ENCODE data around the gene SPAG16.

The SPAG16 gene

DNA sequence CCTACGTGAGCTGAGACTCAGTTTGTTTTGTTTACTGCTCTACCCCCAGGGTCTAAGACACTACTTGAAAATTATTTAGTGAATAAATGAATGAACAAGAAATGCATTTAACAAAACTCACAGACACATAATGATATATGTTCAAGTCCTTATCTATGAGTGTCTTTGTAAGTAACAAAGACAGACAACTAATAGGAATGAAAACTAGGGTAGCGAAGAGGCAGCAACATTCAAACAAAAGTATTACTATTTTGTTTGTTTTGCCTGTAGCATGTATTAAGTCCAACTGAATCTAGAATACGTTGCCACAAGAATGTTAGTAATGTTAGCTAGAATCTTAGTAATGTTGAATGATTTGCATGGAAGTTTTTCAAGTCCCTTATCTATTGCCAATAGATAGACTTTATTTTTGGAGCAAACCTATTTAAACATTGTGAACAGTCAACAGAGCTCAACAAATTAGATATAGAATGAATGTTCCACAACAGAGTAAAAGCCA, 981.8 kb downstream of the SPAG16 start:
- no peak for DNase-seq (ENCODE audit: low read depth)

DNA sequence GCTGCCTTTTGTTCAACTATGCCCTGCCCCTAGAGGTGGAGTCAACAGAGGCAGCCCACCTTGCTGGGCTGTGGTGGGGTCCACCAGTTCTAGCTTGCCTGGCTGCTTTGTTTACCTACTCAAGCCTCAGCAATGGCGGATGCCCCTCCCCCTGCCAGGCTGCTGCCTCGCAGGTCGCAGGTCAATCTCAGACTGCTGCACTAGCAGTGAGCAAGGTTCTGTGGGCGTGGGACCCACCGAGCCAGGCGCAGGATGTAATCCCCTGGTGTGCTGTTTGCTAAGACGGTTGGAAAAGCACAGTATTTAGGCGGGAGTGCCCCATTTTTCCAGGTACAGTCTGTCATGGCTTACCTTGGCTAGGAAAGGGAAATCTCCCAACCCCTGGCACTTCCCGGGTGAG, 993.6 kb downstream of the SPAG16 start:
- no peak for DNase-seq (ENCODE audit: low read depth)

DNA sequence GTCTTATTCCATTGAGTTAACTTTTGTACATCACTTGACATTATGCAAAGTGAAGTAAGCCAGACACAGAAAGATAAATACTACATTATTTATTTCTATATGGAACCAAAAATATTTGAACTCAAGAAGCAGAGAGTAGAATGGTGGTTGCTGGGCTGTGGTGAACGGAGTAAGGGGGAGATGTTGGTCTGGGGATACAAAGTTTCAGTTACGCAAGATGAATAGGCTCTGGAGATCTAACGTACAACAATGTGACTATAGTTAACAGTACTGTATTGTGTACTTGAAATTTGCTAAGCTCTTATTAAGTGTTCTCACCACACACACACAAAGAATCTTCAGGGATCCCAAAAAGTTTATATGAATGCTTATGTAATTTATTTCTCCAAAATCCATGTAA, 1001.7 kb downstream of the SPAG16 start:
- no peak for DNase-seq (ENCODE audit: low read depth)

DNA sequence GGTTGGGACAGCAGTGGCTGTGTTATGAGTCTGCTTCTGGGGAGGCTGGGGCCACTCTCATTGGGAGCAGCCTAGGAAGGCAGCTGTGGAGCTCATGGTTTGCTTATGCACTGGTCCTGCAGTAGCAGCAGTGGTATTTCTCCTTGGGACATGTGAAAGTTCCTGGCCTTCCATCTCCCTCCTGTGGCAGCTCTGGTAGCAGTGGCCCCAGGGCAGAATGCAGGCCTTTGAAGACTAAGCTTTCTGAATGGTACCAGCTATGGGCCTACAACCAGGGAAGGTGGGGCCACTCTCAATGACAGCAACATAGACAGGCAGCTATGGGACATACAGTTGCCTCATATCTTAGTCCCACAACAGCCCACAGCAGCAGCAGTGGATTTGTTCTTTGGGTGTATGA, 1009.3 kb downstream of the SPAG16 start:
- DNase-seq (ENCODE audit: low read depth) = no peak

DNA sequence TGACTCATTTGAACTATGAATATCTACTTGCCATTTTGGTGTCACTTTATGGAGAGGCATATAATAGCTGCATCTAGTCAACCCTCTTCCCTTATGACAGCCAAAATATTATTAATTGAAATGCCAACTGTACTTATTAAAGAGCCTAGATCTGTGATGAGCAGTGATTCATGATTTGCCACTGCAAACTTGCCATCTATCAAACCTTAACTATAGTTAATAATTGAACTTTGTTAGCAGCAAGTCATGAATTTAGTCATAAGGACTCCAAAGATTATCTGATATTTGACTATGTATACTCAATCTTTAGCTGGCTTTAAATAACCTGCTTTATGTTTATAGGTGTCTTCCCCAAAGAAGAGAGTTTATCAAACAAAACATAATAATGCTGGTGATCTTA, 1010.2 kb downstream of the SPAG16 start:
- no peak for DNase-seq (ENCODE audit: low read depth)

DNA sequence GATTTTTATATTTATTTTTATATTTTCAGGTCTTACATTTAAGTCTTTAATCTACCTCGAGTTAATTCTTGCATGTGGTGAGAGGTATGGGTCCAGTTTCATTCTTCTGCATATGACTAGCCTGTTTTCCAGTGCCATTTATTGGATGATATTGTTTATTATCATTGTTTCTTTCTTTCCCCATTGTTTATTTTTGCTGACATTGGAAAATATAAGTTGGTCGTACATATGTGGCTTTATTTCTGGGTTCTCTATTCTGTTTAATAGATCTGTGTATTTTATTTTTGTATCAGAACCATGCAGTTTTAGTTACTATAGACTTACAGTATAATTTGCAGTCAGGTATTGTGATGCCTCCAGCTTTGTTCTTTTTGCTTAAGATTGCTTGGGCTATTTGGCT, 1013.2 kb downstream of the SPAG16 start:
- DNase-seq (ENCODE audit: low read depth) = no peak

DNA sequence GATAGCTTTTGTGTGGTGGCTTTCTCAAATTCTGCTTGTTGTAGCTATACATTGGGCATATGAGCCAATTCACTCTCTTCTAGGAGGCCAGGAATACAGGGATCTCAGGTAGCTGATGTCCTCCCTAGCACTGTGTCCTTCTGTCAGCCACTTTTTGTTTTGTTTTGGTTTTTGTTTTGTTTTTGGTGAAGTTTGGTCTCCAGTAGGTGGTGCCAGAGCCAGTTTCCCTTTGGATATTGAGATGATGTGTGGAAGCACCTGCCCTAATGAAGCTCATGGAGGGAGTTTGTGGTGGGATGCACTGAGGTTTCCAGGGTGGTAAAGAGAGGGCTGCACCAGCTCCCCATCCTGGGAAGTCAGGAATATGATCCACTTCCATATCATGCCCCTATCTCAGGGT, 1026.1 kb downstream of the SPAG16 start:
- DNase-seq (ENCODE audit: low read depth) = no peak

DNA sequence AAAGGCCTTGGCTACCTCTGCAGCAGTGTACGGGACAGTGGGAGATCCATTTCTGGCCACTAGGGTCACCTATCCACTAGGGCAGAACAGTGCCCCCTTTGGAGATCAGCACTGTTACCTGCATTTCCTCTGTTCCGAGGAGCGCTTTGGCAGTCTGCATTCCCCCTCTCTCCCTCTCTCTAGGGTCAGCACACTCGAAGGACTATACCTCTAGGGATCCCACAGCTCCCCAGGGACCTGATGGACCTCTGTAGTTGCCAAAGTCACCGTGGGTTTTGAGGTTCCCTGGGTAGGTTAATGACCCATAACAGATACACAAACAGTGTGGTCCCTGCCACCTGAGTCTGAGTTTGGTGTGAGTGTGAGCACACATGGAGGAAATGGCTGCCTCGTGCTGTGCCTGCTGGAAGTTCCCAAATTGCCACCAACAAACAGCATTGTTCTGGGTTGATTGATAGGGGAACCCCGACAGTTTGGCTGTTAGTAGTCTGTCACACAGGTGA, 1026.8 kb downstream of the SPAG16 start:
- DNase-seq (ENCODE audit: low read depth) = no peak

DNA sequence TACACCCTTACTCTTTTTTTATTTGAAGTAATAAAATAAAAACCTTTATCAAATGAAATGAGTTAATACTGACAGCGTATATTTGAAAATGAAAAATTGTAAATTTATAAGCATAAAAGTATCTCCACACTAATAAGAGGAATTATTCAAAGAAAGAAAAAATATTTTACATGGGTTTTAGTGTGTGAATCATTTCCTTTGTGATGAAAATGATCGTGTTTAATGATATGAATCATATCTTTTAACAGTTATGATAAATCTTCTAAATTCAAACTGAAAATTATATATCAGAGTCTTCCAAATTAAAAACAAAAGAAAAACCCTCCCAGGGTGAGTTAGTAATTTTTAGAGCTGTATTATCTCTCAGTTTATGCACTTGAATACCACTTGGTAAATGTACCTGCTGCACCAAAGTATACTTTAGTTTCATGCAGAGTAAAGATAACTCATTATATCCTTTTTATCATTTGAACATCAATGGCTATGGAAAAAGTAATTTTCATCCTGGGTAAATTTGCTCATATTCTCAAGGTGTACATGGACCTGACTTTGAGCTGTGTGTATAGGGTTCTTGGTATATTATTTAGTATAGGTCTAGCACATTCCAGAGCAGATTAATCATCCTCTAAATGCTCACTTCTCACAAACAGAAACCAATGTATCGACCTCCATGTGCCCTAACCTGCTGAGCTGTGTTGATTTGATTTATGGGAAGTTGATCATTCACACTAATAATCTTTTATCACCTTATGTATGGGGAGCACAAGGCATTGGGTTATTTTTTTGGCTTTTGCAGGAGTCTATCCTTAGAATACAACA, 1027.9 kb downstream of the SPAG16 start:
- DNase-seq (ENCODE audit: low read depth) = no peak

DNA sequence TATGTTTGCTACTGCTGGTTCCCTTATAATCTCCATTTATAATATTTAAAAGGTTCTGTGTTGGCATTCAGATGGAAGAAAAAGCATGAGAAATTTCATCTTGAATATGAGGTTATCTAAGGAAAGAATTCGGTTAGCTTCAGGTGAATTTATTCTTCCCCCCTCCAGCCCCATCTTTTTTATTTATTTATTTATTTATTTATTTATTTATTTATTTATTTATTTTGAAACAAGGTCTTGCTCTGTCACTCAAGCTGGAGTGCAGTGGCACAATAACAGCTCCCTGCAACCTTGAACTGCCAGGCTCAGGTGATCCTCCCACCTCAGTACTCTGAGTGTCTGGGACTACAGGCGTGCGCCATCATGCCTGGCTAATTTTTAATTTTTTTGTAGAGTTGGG, 1031.1 kb downstream of the SPAG16 start:
- no peak for DNase-seq (ENCODE audit: low read depth)

DNA sequence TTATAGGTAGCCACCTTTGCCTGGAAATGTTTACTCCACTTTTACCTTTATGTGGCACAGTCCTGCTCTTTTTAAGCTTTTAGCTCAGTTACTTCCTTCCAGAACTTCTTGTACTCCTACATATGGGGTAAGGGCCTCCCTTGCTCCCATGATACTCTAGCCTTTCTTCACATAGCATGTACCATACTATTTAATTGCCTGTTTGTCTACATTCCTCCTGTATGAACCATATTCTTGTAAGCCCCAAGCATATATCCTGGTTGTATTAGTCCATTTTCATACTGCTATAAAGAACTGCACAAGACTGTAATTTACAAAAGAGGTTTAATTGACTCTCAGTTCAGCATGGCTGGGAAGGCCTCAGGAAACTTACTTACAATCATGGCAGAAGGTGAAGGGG, 1035.9 kb downstream of the SPAG16 start:
- DNase-seq (ENCODE audit: low read depth) = no peak

DNA sequence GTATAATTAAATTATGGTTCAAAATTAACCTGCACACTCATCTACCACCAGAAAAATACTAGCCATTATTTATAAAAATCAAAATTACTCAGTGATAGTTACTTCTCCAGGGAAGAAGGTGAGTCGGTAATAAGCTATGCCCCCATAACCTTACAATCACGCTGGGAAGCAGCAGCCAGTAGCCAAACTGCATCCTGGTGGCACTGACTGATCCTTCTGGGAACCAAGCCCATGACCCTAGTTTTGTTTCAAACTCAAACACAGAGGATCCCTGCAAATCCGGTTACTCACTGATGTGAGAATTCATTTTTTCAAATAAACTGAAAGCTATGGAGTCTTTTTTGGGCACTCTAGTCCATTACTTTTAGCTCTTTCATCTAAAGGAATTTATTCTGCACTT, 1038.4 kb downstream of the SPAG16 start:
- DNase-seq (ENCODE audit: low read depth) = peak; percentile 16

DNA sequence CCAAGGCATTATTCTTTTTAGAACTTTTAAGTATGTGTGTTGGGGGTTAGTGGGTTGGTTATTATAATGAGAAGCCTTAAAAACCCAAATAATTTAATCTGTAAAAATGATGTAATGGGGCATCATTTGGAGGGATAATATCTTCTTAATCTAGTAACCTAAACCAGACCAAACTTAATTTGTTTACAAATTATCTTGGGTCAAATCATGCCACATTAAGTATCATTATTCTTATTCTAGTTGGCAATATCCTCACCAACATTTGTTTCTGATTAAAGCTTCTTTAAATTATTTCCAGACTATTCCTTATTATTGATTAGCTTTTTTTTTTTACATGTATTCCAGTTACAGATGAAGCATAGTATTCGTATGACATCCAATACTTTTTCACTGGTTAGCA, 1041.1 kb downstream of the SPAG16 start:
- no peak for DNase-seq (ENCODE audit: low read depth)

DNA sequence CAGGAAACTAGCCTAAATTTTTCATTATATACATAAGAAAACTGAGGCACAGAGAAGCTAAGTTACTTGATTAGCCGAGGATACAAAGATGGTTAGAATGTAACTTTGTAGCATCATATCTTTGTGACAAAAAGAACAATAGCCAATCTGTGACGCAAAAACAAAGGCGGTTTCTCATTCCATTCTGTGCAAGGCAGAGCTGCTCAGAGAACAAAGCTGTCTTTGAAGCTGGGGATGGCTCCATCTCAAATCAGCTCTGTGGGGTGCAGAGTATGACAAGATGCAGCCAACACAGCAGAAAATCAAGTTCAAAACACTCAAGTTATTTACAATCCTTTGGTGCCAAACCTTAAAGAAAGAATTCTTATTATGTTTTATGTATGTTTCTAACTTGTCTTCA, 1044.7 kb downstream of the SPAG16 start:
- no peak for DNase-seq (ENCODE audit: low read depth)

DNA sequence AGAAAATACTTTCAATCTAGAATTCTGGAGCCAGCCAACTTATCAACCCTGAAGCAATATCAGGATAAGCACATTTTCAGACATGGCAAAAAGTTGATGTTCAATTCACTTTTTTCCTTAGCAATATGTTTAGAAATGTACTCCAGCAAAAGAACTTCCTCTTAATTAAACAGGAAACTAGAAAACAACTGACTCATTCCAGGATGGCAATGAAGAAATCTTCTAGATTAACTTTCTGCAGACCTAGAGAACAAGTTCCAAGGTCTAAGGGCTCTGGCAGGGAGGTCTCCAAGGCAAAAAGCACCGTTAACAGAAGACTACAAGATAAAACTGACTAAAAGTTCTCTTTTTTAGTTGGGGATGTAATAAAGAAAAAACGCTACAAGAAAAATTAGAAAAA, 1057.4 kb downstream of the SPAG16 start:
- no peak for DNase-seq (ENCODE audit: low read depth)

DNA sequence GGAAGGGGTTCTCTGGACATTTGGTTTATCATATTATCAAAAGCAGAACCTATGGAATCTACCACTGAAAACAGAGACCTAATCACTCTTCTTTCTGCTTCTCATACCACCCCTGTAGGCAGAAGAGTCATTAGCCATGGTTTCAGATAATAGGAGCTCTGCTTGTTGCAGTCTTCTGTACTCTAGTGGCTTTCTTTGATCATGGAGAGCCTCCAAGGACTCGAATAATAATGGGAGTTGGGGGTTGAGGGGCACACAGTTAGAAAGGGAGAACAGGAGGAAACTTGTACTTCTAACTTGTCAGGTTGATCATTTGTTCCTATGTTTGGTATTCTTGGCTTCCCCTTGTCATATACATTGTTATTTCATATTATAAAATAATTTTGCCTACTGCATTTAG, 1074.2 kb downstream of the SPAG16 start:
- DNase-seq (ENCODE audit: low read depth) = no peak

DNA sequence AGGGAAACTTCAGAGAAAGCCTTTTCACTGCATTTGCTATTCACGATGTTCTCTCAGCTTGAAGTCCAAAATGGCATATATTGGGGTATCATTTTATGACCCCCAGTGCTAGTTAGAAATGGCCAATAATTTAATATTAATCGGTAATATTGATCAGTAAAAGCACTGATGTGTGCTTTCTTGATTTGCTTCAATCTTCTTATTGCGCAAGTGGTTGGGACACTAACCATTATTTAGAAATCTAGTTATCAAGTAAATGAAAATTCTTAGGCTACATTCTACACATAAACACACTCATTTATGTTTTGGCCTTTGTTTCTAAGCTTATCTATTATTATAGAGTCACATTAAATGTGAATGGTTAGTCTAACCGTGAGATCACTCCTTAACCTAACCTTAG, 1076.9 kb downstream of the SPAG16 start:
- no peak for DNase-seq (ENCODE audit: low read depth)

DNA sequence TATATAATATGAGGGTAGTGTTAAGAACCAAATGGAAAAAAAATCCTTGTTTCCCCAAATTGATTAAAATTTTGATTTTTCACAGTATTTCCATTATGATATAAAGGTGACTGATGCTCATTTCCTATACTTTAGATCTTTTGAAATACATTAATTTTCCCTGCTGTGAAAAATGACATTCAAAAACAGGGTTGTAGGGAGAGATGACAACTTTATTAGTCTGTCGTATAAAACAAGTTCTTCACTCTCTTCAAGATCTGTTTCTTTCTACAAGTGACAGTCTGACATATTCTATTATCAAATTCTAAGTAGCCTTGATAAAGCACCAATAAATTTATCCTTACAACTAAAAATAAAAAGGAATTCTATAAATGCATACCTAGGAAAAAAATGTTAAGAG, 1081.3 kb downstream of the SPAG16 start:
- DNase-seq (ENCODE audit: low read depth) = no peak

DNA sequence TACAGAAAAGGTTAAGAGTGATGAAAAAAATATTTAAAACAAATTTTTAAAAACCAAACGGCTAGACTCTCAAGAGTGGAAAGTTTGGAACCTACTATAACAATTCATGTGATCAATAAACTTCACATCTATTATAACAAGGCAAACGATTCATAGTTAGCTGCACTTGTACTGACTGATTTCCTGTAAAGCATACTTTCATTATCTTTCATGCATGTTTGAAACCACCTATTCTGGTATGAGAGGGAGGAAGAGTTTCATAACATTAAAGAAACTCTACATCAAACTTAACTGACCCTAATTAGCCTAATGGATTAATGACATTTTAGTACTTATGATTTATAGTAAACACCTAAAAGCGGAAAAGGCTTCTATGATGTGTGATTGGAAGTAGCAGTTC, 1082.9 kb downstream of the SPAG16 start:
- DNase-seq (ENCODE audit: low read depth) = no peak

DNA sequence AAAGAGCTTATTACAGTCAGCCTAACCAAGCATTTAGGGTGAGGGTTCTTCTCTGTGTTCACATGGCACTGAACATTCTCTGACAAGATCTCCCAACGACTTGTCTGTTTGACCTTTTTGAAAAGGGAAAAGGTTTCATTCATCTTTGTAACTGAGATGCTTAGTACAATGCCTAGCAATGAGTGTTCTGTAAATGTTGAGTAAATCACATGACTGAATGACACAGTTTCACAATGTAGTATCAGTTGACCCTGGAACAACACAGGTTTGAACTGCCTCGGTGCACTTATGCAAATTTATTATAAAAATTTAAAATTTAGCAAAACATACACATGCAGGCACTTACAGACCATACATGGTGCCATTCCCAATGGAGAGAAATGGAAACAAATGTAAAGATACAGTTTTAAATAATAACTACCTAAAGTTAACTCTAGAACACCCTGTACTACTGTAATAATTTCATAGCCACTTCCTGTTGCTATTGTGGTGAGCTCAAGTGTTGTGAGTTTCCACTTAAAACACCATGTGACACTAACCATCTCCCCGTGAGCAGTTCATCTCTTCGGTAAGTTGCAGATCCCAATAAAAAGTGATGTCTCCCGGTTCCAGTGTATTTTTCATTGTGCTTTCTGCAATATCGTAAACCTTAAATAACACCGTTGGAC, 1092.5 kb downstream of the SPAG16 start:
- no peak for DNase-seq (ENCODE audit: low read depth)

DNA sequence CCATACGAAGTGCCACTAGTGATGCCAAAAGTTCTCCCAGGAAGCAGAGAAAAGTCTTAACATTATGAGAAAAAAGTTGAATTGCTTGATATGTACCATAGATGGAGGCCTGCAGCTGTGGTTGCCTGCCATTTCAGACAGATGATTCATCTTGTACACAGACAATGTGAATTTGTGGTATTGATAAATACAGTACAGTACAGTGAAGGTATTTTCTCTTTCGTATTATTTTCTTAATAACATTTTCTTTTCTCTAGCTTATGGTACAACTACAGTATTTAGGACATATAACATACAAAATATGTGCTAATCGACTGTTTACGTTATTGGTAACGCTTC, 1093.0 kb downstream of the SPAG16 start:
- DNase-seq (ENCODE audit: low read depth) = no peak

DNA sequence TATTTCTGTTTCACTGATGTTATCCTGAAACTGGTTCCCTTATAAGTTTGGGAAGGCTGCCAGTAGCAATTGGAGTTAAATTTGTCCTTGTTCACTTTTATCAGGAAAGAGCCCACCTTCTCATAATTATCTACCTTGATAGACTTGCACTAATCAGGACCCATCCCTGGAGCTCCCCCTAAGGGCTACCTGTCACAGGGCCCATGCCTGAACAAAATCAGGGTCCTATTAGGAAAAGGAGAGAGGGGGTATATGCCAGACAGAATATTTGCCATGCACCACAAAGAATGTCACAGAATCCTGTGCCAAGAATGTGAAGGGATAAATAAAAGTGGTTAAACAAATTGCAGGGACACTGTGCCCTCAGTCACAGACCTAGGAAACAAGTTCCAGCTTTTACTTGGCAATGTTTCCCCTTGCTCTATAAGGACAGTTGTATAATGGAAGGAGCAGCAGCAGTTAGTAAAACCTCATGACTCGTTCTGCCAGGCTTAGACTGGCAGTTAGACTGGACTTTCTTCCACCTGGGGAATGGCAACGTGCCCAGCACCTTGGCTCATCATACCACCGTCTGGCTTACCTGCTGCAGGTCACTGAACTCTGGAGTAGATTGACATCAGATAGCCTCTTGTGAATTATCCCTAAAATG, 1094.3 kb downstream of the SPAG16 start:
- no peak for DNase-seq (ENCODE audit: low read depth)

DNA sequence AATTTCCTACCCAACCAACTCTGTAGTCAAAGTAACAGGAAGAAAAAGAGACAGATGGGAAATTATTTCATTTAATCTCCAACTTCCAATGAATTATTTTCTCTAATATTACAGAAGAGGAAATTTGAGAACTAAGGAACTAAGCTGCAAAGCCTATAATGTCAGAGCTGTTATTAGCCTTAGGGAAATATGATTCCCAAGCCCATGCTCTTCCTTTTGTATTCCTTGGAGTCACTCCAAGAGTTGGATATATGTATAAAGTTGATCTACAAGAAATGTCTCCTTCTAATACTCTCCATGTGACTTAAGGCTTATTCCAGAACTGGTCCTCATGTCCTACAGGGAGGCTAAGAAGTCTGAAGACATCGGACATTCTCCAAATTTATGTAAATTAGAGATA, 1095.0 kb downstream of the SPAG16 start:
- DNase-seq (ENCODE audit: low read depth) = no peak

Measured in GM04504 (cell line).